ENCODE results near the gene C19orf81. TPM values are rescaled to one million over a fixed set of nuclear protein-coding genes. Genes with fewer than 3 reads are reported as not detected.

Gene C19orf81
- total and polyA plus RNA-seq, 9 of the 15 experiments (the other 6 are each of a cell fraction or from before 2014, with no cell fraction given) = 2.5 to 42.9 (median 33.0) TPM; not detected in 4

DNA sequence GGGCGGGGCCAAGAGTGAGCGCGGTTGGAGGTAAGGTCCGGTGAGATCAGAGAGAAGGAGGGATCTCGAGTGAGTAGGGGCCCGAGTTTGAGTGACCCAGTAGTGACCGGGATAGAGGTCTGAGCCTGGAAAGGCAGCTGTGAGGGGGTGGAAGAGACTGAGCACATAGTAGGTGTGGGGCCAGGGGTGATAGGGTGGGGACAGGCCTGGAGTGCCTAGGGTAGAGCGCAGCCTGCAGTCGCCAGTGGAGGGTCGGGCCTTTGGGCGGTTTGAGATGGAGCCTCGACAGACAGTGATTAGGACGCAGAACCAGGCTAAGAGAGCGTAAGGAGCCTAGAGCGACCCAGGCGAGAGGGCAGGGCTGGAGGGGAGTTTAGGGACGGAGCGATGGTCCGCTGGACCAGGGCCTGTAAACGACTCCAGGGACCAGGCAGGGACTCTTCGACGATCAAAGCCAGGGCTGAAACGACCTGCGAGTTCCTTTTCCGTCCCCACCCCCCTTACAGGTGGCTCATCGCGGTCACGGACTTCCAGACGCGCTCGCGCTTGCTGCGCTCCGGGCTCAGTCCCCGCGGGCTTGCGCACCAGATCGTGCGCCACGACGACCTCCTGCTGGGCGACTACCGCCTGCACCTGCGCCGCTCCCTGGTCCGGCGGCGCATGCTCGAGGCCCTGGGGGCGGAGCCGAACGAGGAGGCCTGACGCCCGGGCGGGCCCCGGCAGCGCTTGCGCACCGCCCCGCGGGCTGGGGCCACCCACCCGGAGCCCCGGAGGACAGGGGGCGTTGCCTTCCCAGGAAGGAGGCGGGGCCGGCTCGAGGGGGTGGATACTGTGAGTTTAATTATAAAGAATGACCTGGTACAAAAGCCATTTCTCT is 9.4 kb downstream of the C19orf81 start (continued):
- TF ChIP-seq BCOR (IDR thresholded peaks at IDR 0.05) (peak; percentile 78), UBTF (IDR thresholded peaks at IDR 0.05; ENCODE audit: borderline replicate concordance in 1 of 2, low read depth in 2 of 2, low read length in 2 of 2) (0 out of 4 replicates have a peak, but pooled peaks of 1 of the 2 experiments have one; percentile 54), NFIC (IDR thresholded peaks at IDR 0.05) (0 out of 2 replicates have a peak, but pooled peaks have one; percentile 56), ZNF316 (IDR thresholded peaks at IDR 0.05) (peak; percentile 36; the same call in 1 of the 2 replicates), RBM22 (IDR thresholded peaks at IDR 0.05; ENCODE audit: low read depth, low read length, poor library complexity, severe bottlenecking) (no peak), E2F4 (CRISPR knock-in tag; IDR thresholded peaks at IDR 0.05; ENCODE audit: low read depth) (peak; percentile 69; the same call in 1 of the 2 replicates), HMGN3 (IDR thresholded peaks at IDR 0.05; ENCODE audit: borderline replicate concordance, extremely low read depth, insufficient read length, low read depth, low read length) (peak; percentile 83), KDM2B (CRISPR knock-in tag; IDR thresholded peaks at IDR 0.05) (peak; percentile 93), ID3 (CRISPR knock-in tag; IDR thresholded peaks at IDR 0.05) (no peak), ID3 (tag; IDR thresholded peaks at IDR 0.05) (peak; percentile 89), ZFP1 (CRISPR knock-in tag; IDR thresholded peaks at IDR 0.05) (0 out of 2 replicates have a peak, but pooled peaks have one; percentile 26), E2F5 (CRISPR knock-in tag; IDR thresholded peaks at IDR 0.05) (peak; percentile 88), FOXA1 (IDR thresholded peaks at IDR 0.05; ENCODE audit: borderline replicate concordance) (no peak), CGGBP1 (CRISPR knock-in tag; IDR thresholded peaks at IDR 0.05) (peak; percentile 69; the same call in 1 of the 2 replicates), MTA2 (IDR thresholded peaks at IDR 0.05; ENCODE audit: low read depth) (no peak), SP1 (CRISPR knock-in tag; IDR thresholded peaks at IDR 0.05) (peak; percentile 89), NR2C2 (CRISPR knock-in tag; IDR thresholded peaks at IDR 0.05) (peak; percentile 66; the same call in 1 of the 2 replicates), NR2C2 (tag; IDR thresholded peaks at IDR 0.05) (peak; percentile 52)
- TF ChIP-seq, protein P1, sequence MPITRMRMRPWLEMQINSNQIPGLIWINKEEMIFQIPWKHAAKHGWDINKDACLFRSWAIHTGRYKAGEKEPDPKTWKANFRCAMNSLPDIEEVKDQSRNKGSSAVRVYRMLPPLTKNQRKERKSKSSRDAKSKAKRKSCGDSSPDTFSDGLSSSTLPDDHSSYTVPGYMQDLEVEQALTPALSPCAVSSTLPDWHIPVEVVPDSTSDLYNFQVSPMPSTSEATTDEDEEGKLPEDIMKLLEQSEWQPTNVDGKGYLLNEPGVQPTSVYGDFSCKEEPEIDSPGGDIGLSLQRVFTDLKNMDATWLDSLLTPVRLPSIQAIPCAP (CRISPR knock-in tag; IDR thresholded peaks at IDR 0.05; ENCODE audit: borderline replicate concordance) = no peak
- TF ChIP-seq, protein P2, sequence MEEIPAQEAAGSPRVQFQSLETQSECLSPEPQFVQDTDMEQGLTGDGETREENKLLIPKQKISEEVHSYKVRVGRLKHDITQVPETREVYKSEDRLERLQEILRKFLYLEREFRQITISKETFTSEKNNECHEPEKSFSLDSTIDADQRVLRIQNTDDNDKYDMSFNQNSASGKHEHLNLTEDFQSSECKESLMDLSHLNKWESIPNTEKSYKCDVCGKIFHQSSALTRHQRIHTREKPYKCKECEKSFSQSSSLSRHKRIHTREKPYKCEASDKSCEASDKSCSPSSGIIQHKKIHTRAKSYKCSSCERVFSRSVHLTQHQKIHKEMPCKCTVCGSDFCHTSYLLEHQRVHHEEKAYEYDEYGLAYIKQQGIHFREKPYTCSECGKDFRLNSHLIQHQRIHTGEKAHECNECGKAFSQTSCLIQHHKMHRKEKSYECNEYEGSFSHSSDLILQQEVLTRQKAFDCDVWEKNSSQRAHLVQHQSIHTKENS (CRISPR knock-in tag; IDR thresholded peaks at IDR 0.05) = no peak

Data from K562 (cell line).